Hypothalamus (tissue), 51 donors: Measurements from ENCODE around the gene CGB2.

Source experiments
- DNase-seq, 51 donors: peaks; one replicate each; lab custom pipeline; 2025; lab: John Stamatoyannopoulos, UW

The CGB2 gene

GRCh38 chr19:49031642-49032301, at the start of gene CGB2:
Gene CGB2, plus strand, starts transcription at chr19:49031890. Its CDS starts 206 bp downstream, at chr19:49032096.
- peak in 1 of 51 donors; percentile 5 for DNase-seq

GRCh38 chr19:48982280-48982679, 49.4 kb upstream of the CGB2 start:
- no peak for DNase-seq

- DNase-seq: no peak
These were observed 46.0 kb upstream of the CGB2 start for GRCh38 chr19:48985711-48986110.

- DNase-seq: no peak
These were observed 45.5 kb upstream of the CGB2 start for GRCh38 chr19:48986211-48986610.

- DNase-seq: no peak
These were observed 44.4 kb upstream of the CGB2 start for GRCh38 chr19:48987323-48987722.

GRCh38 chr19:48988286-48988685, 43.4 kb upstream of the CGB2 start:
- no peak for DNase-seq

- no peak for DNase-seq
These were observed 42.8 kb upstream of the CGB2 start for GRCh38 chr19:48988860-48989259.

GRCh38 chr19:48989701-48990291, 41.9 kb upstream of the CGB2 start:
- peak in 21 of 51 donors; percentile 5 to 59 (median 34) for DNase-seq

- DNase-seq: no peak
These were observed 41.3 kb upstream of the CGB2 start for GRCh38 chr19:48990400-48990799.

GRCh38 chr19:48991011-48991609, 40.6 kb upstream of the CGB2 start:
- no peak for DNase-seq

- DNase-seq: peak in 12 of 51 donors; percentile 3 to 44 (median 28)
These were observed 39.7 kb upstream of the CGB2 start for GRCh38 chr19:48991873-48992580.

- peak in 18 of 51 donors; percentile 11 to 72 (median 45) for DNase-seq
These were observed 39.0 kb upstream of the CGB2 start for GRCh38 chr19:48992581-48993174.

- peak; percentile 79 to 100 (median 98) for DNase-seq
These were observed 38.3 kb upstream of the CGB2 start, which contains the start of the genes GYS1 and RUVBL2 for GRCh38 chr19:48993175-48994034. Gene GYS1, minus strand, starts transcription at chr19:48993309. Its CDS starts 197 bp downstream, at chr19:48993112. Gene RUVBL2, plus strand, starts transcription at chr19:48993887. Its CDS starts 25 bp downstream, at chr19:48993912.

GRCh38 chr19:48994035-48994386, 37.7 kb upstream of the CGB2 start:
- DNase-seq: no peak

GRCh38 chr19:48997972-48998371, 33.7 kb upstream of the CGB2 start:
- no peak for DNase-seq

GRCh38 chr19:48999481-49000325, 32.0 kb upstream of the CGB2 start:
- peak in 9 of 51 donors; percentile 4 to 29 (median 11) for DNase-seq

- no peak for DNase-seq
These were observed 27.6 kb upstream of the CGB2 start for GRCh38 chr19:49004133-49004532.

- no peak for DNase-seq
These were observed 26.6 kb upstream of the CGB2 start for GRCh38 chr19:49004964-49005614.
